OCI-LY3 (cell line): ENCODE measurements around the gene PEX13.

Experiments used
- H2AFZ ChIP-seq: fragments of 200-600, 300-600 bp; shearing (Covaris generic); 2 replicates; pipeline ENCODE4 v1.6.0; 2014; ENCODE audit warnings: antibody characterized with exemption, low read depth, low read length
- H3K27ac ChIP-seq: fragments of 200-600, 300-600 bp; sonication (generic); 2 replicates; pipeline ENCODE4 v1.5.1; 2014; ENCODE audit warnings: mild to moderate bottlenecking, low read length, moderate library complexity, mixed read lengths
- H3K27me3 ChIP-seq: fragments of 200-600, 300-600 bp; sonication (generic); 2 replicates; pipeline ENCODE4 v1.6.1; 2014; ENCODE audit warnings: low read depth, low read length, mixed read lengths
- H3K36me3 ChIP-seq: fragments of 200-600, 300-600 bp; sonication (generic); replicated peaks from 2 replicates; pipeline ENCODE3; 2014; ENCODE audit warnings: low read depth, low read length, mixed read lengths
- H3K4me1 ChIP-seq: fragments of 300-600, 200-600 bp; sonication (generic); 2 replicates; pipeline ENCODE4 v1.6.1; 2014; ENCODE audit warnings: low read length, mixed read lengths
- H3K4me2 ChIP-seq: fragments of 200-600, 300-600 bp; sonication (generic); 2 replicates; pipeline ENCODE4 v1.6.1; 2014; ENCODE audit warnings: low read length, mixed read lengths
- H3K4me3 ChIP-seq: fragments of 300-600, 200-600 bp; sonication (generic); 2 replicates; pipeline ENCODE4 v1.5.1; 2014; ENCODE audit warnings: antibody characterized with exemption, mild to moderate bottlenecking, low read length, moderate library complexity
- H3K79me2 ChIP-seq: fragments of 300-600, 200-600 bp; shearing (Covaris generic); 2 replicates; pipeline ENCODE4 v1.6.1; 2014; ENCODE audit warnings: mild to moderate bottlenecking, low read length, mixed read lengths
- H3K9ac ChIP-seq: fragments of 300-600, 200-600 bp; shearing (Covaris generic); 2 replicates; pipeline ENCODE4 v1.6.0; 2014; ENCODE audit warnings: mild to moderate bottlenecking, low read length, moderate library complexity
- H3K9me3 ChIP-seq: fragments of 200-600, 300-600 bp; shearing (Covaris generic); 2 replicates; pipeline ENCODE4 v1.6.1; 2014; ENCODE audit warnings: low read length, mixed read lengths; ENCODE audit not compliant: insufficient read depth
- H4K20me1 ChIP-seq: fragments of 200-600, 300-600 bp; sonication (generic); 2 replicates; pipeline ENCODE4 v1.6.1; 2016; ENCODE audit warnings: low read length, mixed read lengths; ENCODE audit not compliant: insufficient read depth
- CTCF ChIP-seq: fragments of 200-600, 300-600 bp; sonication (generic); IDR thresholded peaks from 2 replicates; pipeline ENCODE4 v1.5.1; 2014; ENCODE audit warnings: antibody characterized with exemption, low read length, low read depth
- EZH2phosphoT487 ChIP-seq: fragments of 200-600 bp; shearing (Covaris generic); IDR thresholded peaks from 2 replicates; pipeline ENCODE4 v1.6.1; 2018; ENCODE audit warnings: antibody characterized with exemption, mixed run types, low read depth

The PEX13 gene

GRCh38 chr2:60989259-60989658 is 28.3 kb upstream of the PEX13 start:
- Histone ChIP-seq H3K79me2 (no peaks in the 10 kb centered on the region), H2AFZ (no peak overlapping the region), H3K36me3 (peaks cover 16% of the 10 kb centered on the region), H3K4me2 (no peak overlapping the region), H4K20me1 (no peaks in the 10 kb centered on the region), H3K27me3 (no peaks in the 10 kb centered on the region), H3K4me3 (no peak overlapping the region), H3K9ac (no peak overlapping the region), H3K9me3 (peaks cover 13% of the 10 kb centered on the region), H3K27ac (no peak overlapping the region), H3K4me1 (peaks cover 51% of the 10 kb centered on the region)
- TF ChIP-seq CTCF (no peak), EZH2phosphoT487 (no peak)

GRCh38 chr2:60991644-60992043 is 25.9 kb upstream of the PEX13 start:
- no peaks in the 10 kb centered on the region for H4K20me1 ChIP-seq
- no peak overlapping the region for H3K4me3 ChIP-seq
- no peak overlapping the region for H3K9ac ChIP-seq
- no peak overlapping the region for H3K27ac ChIP-seq
- peaks cover 35% of the 10 kb centered on the region for H3K4me1 ChIP-seq
- TF ChIP-seq EZH2phosphoT487 (no peak), CTCF (no peak)
- H3K79me2 ChIP-seq: no peaks in the 10 kb centered on the region
- H3K27me3 ChIP-seq: no peaks in the 10 kb centered on the region
- H3K4me2 ChIP-seq: no peak overlapping the region
- H3K9me3 ChIP-seq: peaks cover 13% of the 10 kb centered on the region
- no peak overlapping the region for H2AFZ ChIP-seq
- peaks cover 16% of the 10 kb centered on the region for H3K36me3 ChIP-seq

DNA sequence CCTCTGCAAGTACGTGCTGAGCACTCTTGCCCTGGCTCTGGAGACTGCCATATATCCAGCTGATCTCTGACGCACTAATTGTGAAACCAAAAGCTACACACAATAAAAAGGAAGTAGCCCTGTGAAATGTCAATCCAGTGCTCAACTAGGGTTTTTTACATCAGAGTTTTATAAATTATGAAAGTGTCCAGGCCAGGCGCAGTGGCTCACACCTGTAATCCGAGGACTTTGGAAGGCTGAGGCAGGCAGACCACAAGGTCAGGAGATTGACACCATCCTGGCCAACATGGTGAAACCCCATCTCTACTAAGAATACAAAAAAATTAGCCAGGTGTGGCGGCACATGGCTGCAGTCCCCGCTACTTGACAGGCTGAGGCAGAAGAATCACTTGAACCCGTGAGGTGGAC is 24.5 kb upstream of the PEX13 start:
- H3K79me2 ChIP-seq: no peaks in the 10 kb centered on the region
- no peak overlapping the region for H2AFZ ChIP-seq
- peak overlapping the region; percentile 58 for H3K4me3 ChIP-seq
- peak overlapping the region; percentile 46 for H3K4me2 ChIP-seq
- TF ChIP-seq CTCF (no peak), EZH2phosphoT487 (no peak)
- no peaks in the 10 kb centered on the region for H4K20me1 ChIP-seq
- peaks cover 13% of the 10 kb centered on the region for H3K9me3 ChIP-seq
- peaks cover 16% of the 10 kb centered on the region for H3K36me3 ChIP-seq
- no peaks in the 10 kb centered on the region for H3K27me3 ChIP-seq
- H3K4me1 ChIP-seq: peaks cover 23% of the 10 kb centered on the region
- peak overlapping the region; percentile 63 for H3K27ac ChIP-seq
- H3K9ac ChIP-seq: peak overlapping the region; percentile 38

DNA sequence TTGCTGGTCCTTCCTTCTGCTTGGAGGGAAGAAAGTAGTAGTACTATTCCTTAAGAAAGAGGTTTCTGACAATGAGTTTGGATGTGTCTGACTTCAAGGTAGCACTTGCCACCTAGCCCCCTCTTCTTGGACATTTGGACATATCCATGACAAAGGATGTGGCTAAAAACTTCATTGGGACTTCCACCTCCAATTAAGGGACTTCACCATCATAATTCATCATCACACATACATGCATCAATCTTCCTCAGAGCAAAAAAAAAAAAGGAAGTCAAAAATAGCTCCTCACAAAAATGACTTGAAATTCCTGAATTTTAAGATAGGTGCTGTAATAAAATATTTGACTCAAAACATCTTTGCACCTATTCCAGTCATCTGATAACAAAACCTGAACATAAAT is 23.4 kb upstream of the PEX13 start:
- no peaks in the 10 kb centered on the region for H4K20me1 ChIP-seq
- H2AFZ ChIP-seq: no peak overlapping the region
- H3K27ac ChIP-seq: no peak overlapping the region
- H3K4me2 ChIP-seq: no peak overlapping the region
- no peak overlapping the region for H3K9ac ChIP-seq
- H3K79me2 ChIP-seq: no peaks in the 10 kb centered on the region
- no peaks in the 10 kb centered on the region for H3K27me3 ChIP-seq
- H3K4me1 ChIP-seq: peaks cover 26% of the 10 kb centered on the region
- H3K9me3 ChIP-seq: peaks cover 13% of the 10 kb centered on the region
- TF ChIP-seq EZH2phosphoT487 (no peak), CTCF (no peak)
- peaks cover 16% of the 10 kb centered on the region for H3K36me3 ChIP-seq
- H3K4me3 ChIP-seq: no peak overlapping the region
